ENCODE data around the gene PARVB.

PARVB gene

GRCh38 chr22:44163536-44163935 lies 139.4 kb downstream of the PARVB start:
- DNase-seq (ENCODE audit: low read depth), result no peak

GRCh38 chr22:44164031-44164430 lies 139.9 kb downstream of the PARVB start:
- DNase-seq (ENCODE audit: low read depth), result no peak

GRCh38 chr22:44165286-44165874 lies 141.3 kb downstream of the PARVB start:
- DNase-seq (ENCODE audit: low read depth), result no peak

GRCh38 chr22:44166498-44167276 lies 142.6 kb downstream of the PARVB start:
- no peak for DNase-seq (ENCODE audit: low read depth)

- DNase-seq (ENCODE audit: low read depth), result no peak
Measured at GRCh38 chr22:44167501-44167900, 143.4 kb downstream of the PARVB start.

DNA sequence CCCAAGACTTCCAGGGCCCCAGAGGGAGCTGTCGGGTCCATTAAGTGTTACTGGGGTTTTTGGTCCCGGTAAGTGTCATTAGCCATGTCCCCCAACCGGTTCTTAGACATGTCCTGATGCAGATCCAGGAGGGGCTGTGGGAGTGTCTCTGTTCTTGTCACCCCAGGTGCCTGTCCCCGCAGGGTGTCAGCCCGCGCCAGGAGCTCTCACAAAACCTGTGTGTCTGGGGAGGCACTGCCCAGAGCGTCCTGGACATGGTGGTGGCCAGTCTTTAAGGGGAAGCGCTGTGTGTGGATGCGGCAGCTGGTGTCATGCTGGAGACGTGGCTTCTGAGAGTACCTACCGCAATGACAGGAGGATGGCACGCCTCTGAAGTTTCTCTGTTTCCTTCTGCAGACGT lies 144.1 kb downstream of the PARVB start:
- no peak for DNase-seq (ENCODE audit: low read depth)

DNA sequence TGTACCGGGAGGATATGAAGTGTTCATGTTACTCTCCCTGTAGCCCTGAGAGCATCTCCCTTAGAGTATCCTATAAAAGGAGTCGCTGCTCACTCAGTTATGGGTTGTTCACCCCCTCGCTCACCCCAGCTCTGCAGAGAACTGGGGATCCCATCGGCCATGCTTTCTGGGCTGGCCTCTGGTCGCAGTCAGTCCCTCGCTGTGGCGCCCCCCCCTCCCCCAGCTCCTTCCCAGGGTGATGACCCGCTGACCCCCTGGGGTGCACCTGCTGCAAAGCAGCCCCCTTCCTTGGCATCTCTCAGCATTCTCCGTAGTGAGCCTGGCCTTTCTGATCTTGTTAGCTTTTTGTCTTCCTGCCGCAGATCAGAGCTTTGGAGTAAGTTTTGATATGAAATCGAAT lies 146.4 kb downstream of the PARVB start:
- no peak for DNase-seq (ENCODE audit: low read depth)

- DNase-seq (ENCODE audit: low read depth), result no peak
Measured at GRCh38 chr22:44171561-44171960, 147.5 kb downstream of the PARVB start.

DNA sequence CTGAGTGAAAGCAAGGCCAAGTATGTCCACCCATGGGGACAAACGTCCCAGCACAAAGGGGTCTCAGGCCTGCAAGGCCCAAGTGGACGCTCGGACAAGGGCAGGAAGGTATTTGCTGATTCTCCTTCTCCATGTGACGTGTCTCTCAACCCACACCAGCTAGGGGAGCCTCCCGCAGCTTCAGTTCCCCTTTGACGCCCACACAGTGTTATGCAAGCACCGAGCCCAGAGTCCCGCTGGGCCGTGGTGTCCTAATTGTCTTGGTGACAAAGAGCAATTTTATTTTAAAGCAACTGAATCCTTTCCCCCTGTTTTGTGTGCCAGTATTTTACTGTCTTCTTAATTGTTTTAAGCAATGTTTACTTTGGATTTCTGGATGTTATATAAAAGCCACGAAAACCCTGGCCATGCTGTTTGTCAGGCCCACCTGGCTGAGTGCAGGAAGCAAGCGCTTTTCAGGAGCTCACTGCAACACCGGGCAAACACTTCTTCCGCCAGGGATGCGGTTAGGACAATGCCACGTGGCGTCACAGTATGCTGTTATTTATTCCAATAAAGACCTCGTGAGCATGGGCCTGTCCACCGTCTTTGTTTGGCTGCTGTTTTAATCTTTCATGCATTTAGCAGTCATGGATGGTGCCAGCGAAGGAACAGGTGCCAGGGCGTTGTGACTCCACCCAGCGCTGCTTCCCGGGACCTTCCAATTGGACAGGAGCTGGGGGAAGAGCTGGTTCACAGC lies 148.4 kb downstream of the PARVB start:
- no peak for DNase-seq (ENCODE audit: low read depth)

- no peak for DNase-seq (ENCODE audit: low read depth)
Measured at GRCh38 chr22:44173154-44173553, 149.1 kb downstream of the PARVB start.

- DNase-seq (ENCODE audit: low read depth), result no peak
Measured at GRCh38 chr22:44175676-44176075, 151.6 kb downstream of the PARVB start.

- DNase-seq (ENCODE audit: low read depth), result no peak
Measured at GRCh38 chr22:44179196-44179988, 155.3 kb downstream of the PARVB start.

DNA sequence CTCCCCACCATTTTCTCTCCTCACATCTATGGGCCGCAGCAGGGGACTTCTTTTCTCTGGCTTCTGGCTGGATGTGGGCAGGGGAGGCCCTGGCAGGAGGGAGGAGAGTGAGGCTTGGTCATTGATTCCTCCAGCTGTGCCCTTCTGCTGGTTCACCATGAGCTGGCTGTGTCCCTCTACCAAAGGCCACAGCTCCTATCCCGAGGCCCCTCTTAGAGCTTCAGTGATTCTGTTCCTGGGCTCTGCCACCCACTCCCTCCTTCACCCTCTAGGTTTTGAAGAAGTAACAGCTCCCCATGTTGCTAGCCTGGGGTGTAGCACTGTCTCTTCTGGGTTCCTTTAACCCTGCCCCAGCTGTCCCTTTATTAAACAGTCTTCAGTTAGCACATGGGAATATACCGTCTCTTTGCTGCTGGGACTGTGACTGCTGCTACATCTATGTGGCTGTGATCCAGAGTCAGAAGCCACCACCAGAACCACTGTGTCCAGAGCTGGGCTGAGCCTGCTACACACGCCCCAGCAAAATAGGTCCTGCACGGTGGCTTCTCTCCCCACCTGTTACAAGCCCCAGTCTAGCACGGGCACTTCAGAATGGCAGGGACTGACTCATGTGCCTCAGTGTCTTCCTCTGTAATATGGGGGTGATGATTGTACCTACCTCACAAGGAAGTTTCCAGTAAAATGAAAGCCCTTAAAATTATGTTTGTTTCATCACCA lies 156.0 kb downstream of the PARVB start:
- DNase-seq (ENCODE audit: low read depth), result no peak

DNA sequence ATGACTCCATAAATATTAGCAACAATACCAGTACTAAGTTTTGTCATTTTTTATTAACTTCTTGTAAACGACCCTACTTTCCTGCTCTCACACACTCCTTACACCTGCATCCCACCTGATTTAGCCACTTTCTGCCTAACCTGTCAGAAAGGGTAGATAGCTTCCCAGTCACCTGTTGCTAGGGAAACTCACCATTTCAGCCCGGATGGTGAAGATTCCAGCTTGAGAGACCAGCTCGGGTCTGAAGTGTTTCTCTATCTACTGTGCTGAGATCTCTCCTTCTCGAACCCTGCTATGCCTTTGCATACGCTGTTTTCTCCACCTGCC lies 156.6 kb downstream of the PARVB start, which contains the start of gene PARVG:
PARVG (plus strand) TSS at position 220 of the 327 bp plus-strand sequence. CDS start 2,405 bp downstream, outside the sequence.
- no peak for DNase-seq (ENCODE audit: low read depth)

DNA sequence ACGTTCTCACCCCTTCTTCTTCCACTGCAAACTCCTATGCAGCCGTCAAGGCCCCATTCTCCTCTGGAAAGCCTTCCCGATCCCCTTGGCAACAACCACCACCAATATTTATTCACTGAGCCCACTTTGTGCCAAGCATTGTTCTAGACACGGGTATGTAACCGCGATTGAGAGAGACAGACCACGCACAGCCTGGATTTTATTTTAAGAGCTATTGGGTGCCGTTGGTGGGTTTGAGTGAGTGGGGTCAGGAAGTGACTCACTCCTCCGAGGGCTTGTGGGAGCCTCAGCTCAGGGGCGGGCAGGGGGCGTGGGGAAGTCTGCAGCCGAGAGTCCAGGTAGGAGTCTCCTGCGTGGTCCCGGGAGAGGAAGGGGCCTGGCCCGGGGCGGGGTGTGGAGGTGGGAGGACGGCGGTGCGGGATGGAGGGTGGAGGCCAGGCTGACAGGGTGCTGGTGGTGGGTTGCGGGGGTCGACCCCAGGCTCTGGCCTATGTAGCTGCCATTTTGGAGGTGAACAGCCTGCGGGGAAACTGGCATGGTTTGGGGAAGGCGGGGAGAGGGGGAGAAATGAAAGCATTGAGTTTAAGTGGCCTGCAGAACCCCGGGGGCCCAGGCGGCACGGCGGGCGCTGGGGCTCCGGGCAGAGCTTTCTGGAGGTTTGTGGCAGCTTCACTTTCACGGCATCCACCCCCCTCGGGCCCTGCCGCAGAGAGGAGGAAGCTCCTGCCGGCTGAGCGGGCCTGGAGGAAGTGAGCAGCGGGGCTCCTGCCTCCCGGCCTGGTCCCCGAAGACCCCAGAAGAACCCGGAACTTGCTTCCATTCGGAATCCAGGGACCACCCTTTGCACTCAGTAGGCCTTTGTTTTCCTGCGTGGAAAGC lies 157.2 kb downstream of the PARVB start:
- DNase-seq (ENCODE audit: low read depth), result peak; percentile 41

GRCh38 chr22:44181912-44182587 lies 157.9 kb downstream of the PARVB start:
- DNase-seq (ENCODE audit: low read depth), result no peak

DNA sequence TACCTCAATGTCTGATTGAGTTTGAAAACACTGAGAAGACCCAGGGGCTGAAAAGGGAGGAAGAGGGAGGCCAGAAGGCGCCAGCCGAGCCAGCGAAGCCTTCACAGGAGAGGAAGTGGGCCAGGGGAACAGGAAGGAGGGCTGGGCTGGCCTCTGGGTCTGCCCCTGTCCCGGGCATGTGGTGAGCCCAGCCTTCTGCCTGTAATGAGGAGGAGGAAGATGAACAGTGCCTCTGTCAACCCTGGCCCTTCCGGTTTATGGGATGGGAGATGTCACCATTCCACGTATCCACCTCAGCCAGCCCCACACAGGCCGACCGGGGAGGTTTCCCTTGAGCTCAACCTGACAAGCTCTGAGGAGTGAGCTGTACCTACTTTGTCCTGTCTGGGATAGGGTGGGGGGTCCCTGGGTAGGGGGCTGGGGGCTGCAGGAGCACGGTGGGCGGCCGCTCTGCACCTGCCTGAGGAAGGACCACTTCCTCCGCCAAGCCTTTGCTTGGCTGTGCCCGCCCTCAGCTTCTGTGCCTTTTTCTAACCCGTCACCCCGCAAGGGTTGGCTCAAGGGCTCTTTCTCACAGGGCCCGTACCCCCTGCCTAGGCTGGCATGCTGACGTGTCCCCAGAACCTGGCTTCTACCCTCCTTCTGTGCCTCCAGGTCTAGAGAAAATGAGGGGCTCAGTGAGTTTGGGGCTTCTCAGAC lies 158.6 kb downstream of the PARVB start:
- DNase-seq (ENCODE audit: low read depth), result peak; percentile 14

- no peak for DNase-seq (ENCODE audit: low read depth)
Measured at GRCh38 chr22:44183287-44183588, 159.1 kb downstream of the PARVB start.

GRCh38 chr22:44184006-44184405 lies 159.9 kb downstream of the PARVB start:
- no peak for DNase-seq (ENCODE audit: low read depth)

Data from activated T-cell treated with anti-CD3 and anti-CD28 coated beads for 24 hours (primary cell).